Stimulated activated CD8-positive, alpha-beta memory T cell treated with anti-CD3 and anti-CD28 coated beads, Interleukin-4, amount 100 ng/mL, for 48 hours (primary cell): ENCODE data around the gene FERMT1.

Experiments used
- DNase-seq: peaks from one replicate; pipeline ENCODE4 v3.0.0-alpha.2; 2020

Gene FERMT1, protein sequence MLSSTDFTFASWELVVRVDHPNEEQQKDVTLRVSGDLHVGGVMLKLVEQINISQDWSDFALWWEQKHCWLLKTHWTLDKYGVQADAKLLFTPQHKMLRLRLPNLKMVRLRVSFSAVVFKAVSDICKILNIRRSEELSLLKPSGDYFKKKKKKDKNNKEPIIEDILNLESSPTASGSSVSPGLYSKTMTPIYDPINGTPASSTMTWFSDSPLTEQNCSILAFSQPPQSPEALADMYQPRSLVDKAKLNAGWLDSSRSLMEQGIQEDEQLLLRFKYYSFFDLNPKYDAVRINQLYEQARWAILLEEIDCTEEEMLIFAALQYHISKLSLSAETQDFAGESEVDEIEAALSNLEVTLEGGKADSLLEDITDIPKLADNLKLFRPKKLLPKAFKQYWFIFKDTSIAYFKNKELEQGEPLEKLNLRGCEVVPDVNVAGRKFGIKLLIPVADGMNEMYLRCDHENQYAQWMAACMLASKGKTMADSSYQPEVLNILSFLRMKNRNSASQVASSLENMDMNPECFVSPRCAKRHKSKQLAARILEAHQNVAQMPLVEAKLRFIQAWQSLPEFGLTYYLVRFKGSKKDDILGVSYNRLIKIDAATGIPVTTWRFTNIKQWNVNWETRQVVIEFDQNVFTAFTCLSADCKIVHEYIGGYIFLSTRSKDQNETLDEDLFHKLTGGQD

GRCh38 chr20:6122873-6123648 is at the start of gene FERMT1:
Gene FERMT1, minus strand, starts transcription at chr20:6123030. Its CDS starts 3,476 bp downstream, at chr20:6119554.
- DNase-seq = peak; percentile 66

- no peak for DNase-seq
Observed at GRCh38 chr20:6169251-6169650, 46.4 kb upstream of the FERMT1 start.

DNA sequence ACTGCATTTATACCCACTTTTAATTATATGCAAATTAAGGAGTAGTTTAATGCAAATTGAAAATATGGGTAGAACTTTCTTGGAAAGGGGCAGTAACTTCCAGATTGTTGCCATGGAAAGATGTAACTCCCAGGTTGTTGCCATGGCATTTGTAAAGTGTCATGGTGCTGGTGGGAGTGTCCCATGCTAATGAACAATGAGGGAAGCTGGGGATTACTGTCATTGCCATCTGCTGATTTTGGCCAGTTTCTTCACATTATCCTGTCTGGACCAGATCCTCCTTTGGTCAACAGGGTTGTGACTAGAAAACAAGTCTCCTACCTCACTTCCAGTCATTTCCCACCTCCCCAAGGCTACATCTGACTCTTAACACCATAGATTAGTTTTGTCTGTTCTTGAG is 45.4 kb upstream of the FERMT1 start:
- DNase-seq = no peak

- no peak for DNase-seq
Observed at GRCh38 chr20:6165346-6165745, 42.5 kb upstream of the FERMT1 start.

GRCh38 chr20:6164421-6165341 is 41.9 kb upstream of the FERMT1 start:
- DNase-seq = no peak

- no peak for DNase-seq
Observed at GRCh38 chr20:6160736-6161135, 37.9 kb upstream of the FERMT1 start.

- no peak for DNase-seq
Observed at GRCh38 chr20:6157345-6157744, 34.5 kb upstream of the FERMT1 start.

DNA sequence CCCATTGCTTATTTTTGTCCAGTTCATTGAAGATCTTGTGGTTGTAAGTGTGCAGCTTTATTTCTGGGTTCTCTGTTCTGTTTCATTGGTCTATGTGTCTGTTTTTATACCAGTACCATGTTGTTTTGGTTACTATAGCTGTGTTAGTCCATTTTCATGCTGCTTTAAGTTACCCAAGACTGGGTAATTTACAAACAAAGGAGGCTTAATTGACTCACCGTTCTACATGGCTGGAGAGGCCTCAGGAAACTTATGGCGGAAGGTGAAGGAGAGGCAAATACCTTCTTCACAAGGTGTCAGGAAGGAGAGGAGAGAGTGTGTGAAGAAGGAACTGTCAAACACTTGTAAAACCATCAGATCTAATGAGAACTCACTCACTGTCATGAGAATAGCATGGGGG is 29.9 kb upstream of the FERMT1 start:
- no peak for DNase-seq

DNA sequence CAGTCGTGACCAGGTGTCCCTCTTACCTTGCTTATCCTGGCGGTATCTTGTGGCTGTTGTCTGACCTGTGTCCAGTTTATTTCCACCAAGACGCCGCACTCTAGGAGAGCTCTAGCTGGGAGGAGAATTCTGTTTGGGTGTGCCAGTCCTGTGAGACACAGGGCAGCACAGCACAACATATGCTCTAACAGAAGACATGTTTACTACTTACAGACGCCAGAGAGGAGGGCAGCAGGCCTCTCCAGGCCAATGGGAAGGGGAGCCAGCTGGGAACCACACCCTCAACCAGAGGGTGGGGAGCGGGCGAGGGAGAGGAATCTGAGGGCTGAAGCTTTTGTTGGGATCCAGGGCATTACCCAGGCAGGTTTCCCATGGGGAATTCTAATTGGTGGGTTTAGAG is 25.2 kb upstream of the FERMT1 start:
- no peak for DNase-seq

DNA sequence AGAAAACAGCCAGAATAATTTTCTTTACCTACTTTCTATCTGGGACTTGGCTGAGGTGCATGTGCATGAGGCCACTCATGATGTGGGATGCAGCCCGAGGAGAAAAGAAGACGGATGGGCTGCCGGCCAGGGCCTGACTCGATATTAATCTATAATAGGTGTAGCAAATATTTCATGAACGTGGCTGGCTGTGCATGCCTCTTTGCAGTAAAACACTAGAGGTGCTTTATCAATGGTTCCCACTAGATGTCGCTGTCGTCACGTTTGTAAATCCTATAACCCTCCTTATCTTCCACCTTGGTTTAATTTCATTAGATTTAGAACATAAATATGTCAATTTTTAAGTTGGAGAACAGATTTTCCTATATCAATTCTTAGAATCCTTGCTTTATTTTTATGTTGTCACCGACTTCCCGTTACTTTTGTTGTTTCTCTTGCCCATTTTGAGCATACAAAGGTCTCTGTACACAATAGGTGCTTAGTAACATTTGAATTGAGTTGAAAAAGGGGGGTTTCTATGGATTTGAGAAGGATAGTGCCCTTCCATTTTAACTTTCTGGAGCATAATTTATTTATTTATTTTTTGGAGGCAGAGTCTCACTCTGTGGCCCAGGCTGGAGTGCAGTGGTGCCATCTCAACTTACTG is 19.6 kb upstream of the FERMT1 start:
- peak; percentile 58 for DNase-seq

GRCh38 chr20:6140947-6141346 is 18.1 kb upstream of the FERMT1 start:
- peak; percentile 32 for DNase-seq

DNA sequence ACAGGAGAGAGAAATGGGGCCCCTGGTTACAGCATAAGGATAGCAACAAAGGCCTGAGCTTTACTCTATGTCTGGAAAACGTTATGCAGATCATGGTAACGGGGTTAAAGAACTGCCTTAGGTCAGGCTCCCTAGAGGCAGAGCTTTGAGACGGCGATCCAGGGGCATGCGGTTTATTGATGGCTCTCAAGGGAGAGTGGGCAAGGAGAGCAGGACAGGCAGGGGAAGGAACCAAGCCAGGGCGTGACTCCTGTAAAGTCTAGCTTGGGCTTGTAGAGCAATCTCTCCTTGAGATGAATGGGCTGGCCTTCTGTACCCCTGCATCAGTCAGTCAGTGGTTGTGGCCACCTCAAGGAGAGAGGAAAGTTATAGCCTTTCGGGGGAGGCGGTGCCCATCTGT is 12.5 kb upstream of the FERMT1 start:
- DNase-seq = no peak

DNA sequence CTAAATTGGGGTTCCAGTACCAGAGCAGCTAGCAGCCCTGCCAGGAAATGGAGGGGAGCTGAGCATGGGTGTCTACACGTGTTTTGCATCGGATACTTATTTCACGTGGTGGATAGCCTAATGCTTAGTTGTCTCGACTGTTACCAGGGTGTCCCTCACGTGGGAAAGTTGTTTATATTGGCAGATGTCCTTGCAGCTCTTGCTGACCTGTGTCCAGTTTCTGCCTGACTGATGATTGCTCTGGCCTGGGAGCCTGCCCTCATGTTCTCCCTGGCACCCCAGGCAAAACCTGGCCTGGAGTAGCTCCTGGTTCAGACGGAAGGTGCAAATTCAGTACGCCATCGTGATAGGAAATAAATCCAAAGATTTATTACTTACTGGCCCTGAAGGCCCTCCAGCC is 11.8 kb upstream of the FERMT1 start:
- DNase-seq = no peak

DNA sequence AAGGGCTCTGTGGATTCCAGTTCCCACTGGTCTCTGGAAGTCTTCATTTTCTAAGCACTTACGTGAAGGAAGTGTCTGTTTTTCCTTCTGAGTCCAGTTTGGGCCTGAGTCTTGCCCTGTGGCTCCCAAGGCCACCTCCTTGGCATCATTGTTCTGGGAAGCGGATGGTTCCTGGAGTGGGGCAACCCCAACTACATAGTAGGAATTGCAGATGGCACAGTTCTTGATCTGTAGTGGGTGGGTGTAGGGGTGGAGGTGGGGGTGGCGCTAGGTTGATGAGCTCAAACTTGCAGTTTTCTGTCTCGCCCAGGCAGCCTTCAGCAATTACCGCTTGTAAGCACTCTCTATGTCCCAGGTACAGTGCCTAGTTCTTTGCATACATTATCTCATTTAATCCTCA is 7.2 kb upstream of the FERMT1 start:
- DNase-seq = no peak

DNA sequence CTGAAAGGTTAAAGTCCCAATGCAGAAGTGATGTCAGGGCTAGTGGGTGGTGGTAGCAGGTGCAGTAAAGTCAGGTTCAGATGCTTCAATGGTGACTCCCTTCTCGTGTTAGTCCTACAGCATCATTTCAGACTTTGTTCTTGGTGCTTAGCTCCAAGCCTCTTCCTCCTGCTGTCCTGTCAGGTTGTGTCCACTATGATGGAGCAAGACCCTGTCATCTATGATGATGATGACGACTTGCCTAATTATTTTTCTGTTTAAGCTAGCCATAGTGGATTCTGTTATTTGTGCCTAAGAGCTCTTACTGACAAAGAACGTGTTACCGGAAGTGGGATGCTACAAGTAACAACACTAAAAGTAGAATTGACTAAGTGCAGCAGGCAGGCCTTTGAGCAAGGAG is 5.0 kb upstream of the FERMT1 start:
- DNase-seq = no peak

- no peak for DNase-seq
Observed at GRCh38 chr20:6126846-6127245, 4.0 kb upstream of the FERMT1 start.

- DNase-seq = no peak
Observed at GRCh38 chr20:6123649-6124014, 802 bp upstream of the FERMT1 start.

- no peak for DNase-seq
Observed at GRCh38 chr20:6122111-6122872, 538 bp downstream of the FERMT1 start.

DNA sequence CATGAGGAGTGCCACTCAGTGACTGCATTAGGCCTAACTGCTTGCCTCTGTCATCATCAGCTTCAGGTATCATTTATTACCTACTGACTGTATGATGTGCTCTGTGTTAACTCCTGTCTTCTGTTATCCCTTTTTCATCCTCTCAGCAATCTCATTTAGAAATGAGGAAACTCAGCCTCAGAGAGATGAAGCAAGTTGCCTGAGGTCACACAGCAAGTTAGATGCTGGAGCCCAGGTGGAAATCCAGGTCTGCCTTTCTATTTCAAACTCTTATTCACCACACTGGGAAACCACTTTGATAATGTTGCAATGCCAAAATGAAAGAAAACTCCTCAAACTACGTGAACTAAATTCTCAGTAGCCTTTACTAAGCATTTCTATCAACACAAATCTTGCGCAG is 1.3 kb downstream of the FERMT1 start:
- DNase-seq = no peak

DNA sequence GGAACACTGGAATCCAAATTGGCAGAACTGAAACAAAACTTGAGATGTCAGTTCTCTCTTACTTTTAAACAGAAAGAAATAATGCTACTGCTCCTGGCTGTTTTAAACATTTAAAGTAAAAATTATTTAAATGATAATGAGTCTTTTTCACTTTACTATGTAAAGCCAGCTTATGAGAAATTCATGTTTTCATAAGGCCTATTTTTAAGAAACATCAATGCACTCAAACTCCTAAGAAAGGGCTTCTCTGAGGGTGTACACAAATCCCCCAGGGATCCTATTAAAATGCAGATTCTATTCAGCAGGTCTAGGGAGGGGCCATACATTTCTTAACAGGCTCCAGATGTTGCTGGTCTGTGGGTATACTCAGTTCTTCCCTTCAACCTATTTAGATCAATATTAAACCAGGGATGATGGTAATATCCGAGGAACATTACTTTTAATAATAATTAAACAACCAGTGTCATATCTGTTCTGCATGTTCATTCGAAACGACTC is 2.3 kb downstream of the FERMT1 start:
- DNase-seq = no peak

DNA sequence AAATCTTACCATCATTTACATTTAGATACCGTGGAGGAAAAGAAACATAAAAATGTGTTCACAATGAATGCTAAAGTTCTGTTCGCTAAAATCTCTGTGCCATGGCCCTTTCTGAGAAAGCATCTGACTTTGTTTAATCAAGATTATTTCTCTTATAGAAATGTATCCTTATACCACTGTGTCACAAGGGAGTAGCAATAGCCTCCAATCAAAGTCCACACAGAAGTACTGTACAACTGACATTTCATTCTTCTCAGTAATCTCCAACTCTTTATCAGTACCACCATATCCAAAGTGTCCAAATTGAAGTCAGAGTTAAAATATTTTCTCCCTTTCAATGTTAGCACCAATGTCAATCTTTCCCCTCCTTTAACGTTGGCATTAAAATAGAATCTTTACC is 6.1 kb downstream of the FERMT1 start:
- DNase-seq = no peak
